HEK293 (cell line): ENCODE data around the gene CTIF.

Experiments used
- EGR2 ChIP-seq: fragments of 450-650 bp; formaldehyde crosslinking; IDR thresholded peaks from 2 replicates; pipeline ENCODE4 v1.5.1; 2016; ENCODE audit warnings: low read depth, missing biosample characterization, missing genetic modification characterization
- ELK4 ChIP-seq: IDR thresholded peaks from 2 replicates; pipeline ENCODE4 v1.6.1; 2011; ENCODE audit warnings: mild to moderate bottlenecking, low read depth, low read length, borderline replicate concordance
- SP2 ChIP-seq: fragments of 450-650 bp; formaldehyde crosslinking; IDR thresholded peaks from 2 replicates; pipeline ENCODE4 v1.5.1; 2016; ENCODE audit warnings: missing biosample characterization, missing genetic modification characterization
- SP3 ChIP-seq: fragments of 450-650 bp; formaldehyde crosslinking; IDR thresholded peaks from 2 replicates; pipeline ENCODE4 v1.5.1; 2016; ENCODE audit warnings: missing biosample characterization, missing genetic modification characterization
- ZBTB10 ChIP-seq: fragments of 450-650 bp; formaldehyde crosslinking; IDR thresholded peaks from 2 replicates; pipeline ENCODE4 v1.5.1; 2016; ENCODE audit warnings: missing biosample characterization, missing genetic modification characterization
- ZBTB21 ChIP-seq: fragments of 450-650 bp; formaldehyde crosslinking; IDR thresholded peaks from 2 replicates; pipeline ENCODE4 v1.5.1; 2017; ENCODE audit warnings: missing biosample characterization, missing genetic modification characterization
- ZFP37 ChIP-seq: fragments of 450-650 bp; formaldehyde crosslinking; IDR thresholded peaks from 2 replicates; pipeline ENCODE4 v1.5.1; 2016; ENCODE audit warnings: missing biosample characterization, missing genetic modification characterization
- ZNF133 ChIP-seq: fragments of 450-650 bp; formaldehyde crosslinking; IDR thresholded peaks from 2 replicates; pipeline ENCODE4 v1.5.1; 2016; ENCODE audit warnings: missing biosample characterization, missing genetic modification characterization
- ZNF16 ChIP-seq: fragments of 450-650 bp; formaldehyde crosslinking; IDR thresholded peaks from 2 replicates; pipeline ENCODE4 v1.5.1; 2016; ENCODE audit warnings: low read depth, missing biosample characterization, missing genetic modification characterization
- ZNF169 ChIP-seq: fragments of 450-650 bp; formaldehyde crosslinking; IDR thresholded peaks from 2 replicates; pipeline ENCODE4 v1.5.1; 2016; ENCODE audit warnings: missing biosample characterization, missing genetic modification characterization
- ZNF174 ChIP-seq: fragments of 450-650 bp; formaldehyde crosslinking; IDR thresholded peaks from 2 replicates; pipeline ENCODE4 v1.5.0; 2017; ENCODE audit warnings: missing biosample characterization, mild to moderate bottlenecking, missing genetic modification characterization
- ZNF2 ChIP-seq: fragments of 450-650 bp; formaldehyde crosslinking; IDR thresholded peaks from 2 replicates; pipeline ENCODE4 v1.5.1; 2016; ENCODE audit warnings: missing biosample characterization, missing genetic modification characterization
- ZNF221 ChIP-seq: fragments of 450-650 bp; formaldehyde crosslinking; IDR thresholded peaks from 2 replicates; pipeline ENCODE4 v1.5.1; 2017; ENCODE audit warnings: missing biosample characterization, missing genetic modification characterization, borderline replicate concordance
- ZNF24 ChIP-seq: fragments of 450-650 bp; formaldehyde crosslinking; IDR thresholded peaks from 2 replicates; pipeline ENCODE4 v1.5.1; 2016; ENCODE audit warnings: missing biosample characterization, missing genetic modification characterization
- ZNF292 ChIP-seq: fragments of 450-650 bp; formaldehyde crosslinking; IDR thresholded peaks from 2 replicates; pipeline ENCODE4 v1.5.1; 2016; ENCODE audit warnings: low read depth, missing biosample characterization, missing genetic modification characterization, borderline replicate concordance
- ZNF404 ChIP-seq: fragments of 450-650 bp; formaldehyde crosslinking; IDR thresholded peaks from 2 replicates; pipeline ENCODE4 v1.5.1; 2017; ENCODE audit warnings: missing biosample characterization, missing genetic modification characterization
- ZNF48 ChIP-seq: fragments of 450-650 bp; formaldehyde crosslinking; IDR thresholded peaks from 2 replicates; pipeline ENCODE4 v1.5.1; 2016; ENCODE audit warnings: missing biosample characterization, missing genetic modification characterization
- ZNF514 ChIP-seq: fragments of 450-650 bp; formaldehyde crosslinking; IDR thresholded peaks from 2 replicates; pipeline ENCODE4 v1.5.1; 2016; ENCODE audit warnings: missing biosample characterization, missing genetic modification characterization
- ZNF548 ChIP-seq: fragments of 450-650 bp; formaldehyde crosslinking; IDR thresholded peaks from 2 replicates; pipeline ENCODE4 v1.5.1; 2016; ENCODE audit warnings: missing biosample characterization, missing genetic modification characterization
- ZNF600 ChIP-seq: fragments of 450-650 bp; formaldehyde crosslinking; IDR thresholded peaks from 2 replicates; pipeline ENCODE4 v1.5.1; 2016; ENCODE audit warnings: missing biosample characterization, missing genetic modification characterization
- ZNF623 ChIP-seq: fragments of 450-650 bp; formaldehyde crosslinking; IDR thresholded peaks from 2 replicates; pipeline ENCODE4 v1.5.1; 2016; ENCODE audit warnings: missing biosample characterization, missing genetic modification characterization
- ZNF624 ChIP-seq: fragments of 450-650 bp; formaldehyde crosslinking; IDR thresholded peaks from 2 replicates; pipeline ENCODE4 v1.5.1; 2017; ENCODE audit warnings: missing biosample characterization, missing genetic modification characterization
- ZNF654 ChIP-seq: fragments of 450-650 bp; formaldehyde crosslinking; IDR thresholded peaks from 2 replicates; pipeline ENCODE4 v1.5.1; 2016; ENCODE audit warnings: low read depth, missing biosample characterization, missing genetic modification characterization
- ZNF701 ChIP-seq: fragments of 450-650 bp; formaldehyde crosslinking; IDR thresholded peaks from 2 replicates; pipeline ENCODE4 v1.5.1; 2016; ENCODE audit warnings: missing biosample characterization, missing genetic modification characterization
- ZNF785 ChIP-seq: fragments of 450-650 bp; formaldehyde crosslinking; IDR thresholded peaks from 2 replicates; pipeline ENCODE4 v1.5.1; 2016; ENCODE audit warnings: missing biosample characterization, missing genetic modification characterization
- ZNF837 ChIP-seq: fragments of 450-650 bp; formaldehyde crosslinking; IDR thresholded peaks from 2 replicates; pipeline ENCODE4 v1.5.1; 2016; ENCODE audit warnings: missing biosample characterization, missing genetic modification characterization
- ZNF843 ChIP-seq: fragments of 450-650 bp; formaldehyde crosslinking; IDR thresholded peaks from 2 replicates; pipeline ENCODE4 v1.5.1; 2016; ENCODE audit warnings: missing biosample characterization, missing genetic modification characterization
- TF ChIP-seq, protein P1 (sequence below): fragments of 450-650 bp; formaldehyde crosslinking; IDR thresholded peaks from 2 replicates; pipeline ENCODE4 v1.5.1; 2017; ENCODE audit warnings: missing biosample characterization, missing genetic modification characterization
- TF ChIP-seq, protein P2 (sequence below): fragments of 450-650 bp; formaldehyde crosslinking; IDR thresholded peaks from 2 replicates; pipeline ENCODE4 v1.5.1; 2016; ENCODE audit warnings: missing biosample characterization, missing genetic modification characterization
- TF ChIP-seq, protein P3 (sequence below): fragments of 450-650 bp; formaldehyde crosslinking; IDR thresholded peaks from 2 replicates; pipeline ENCODE4 v1.5.1; 2017; ENCODE audit warnings: missing biosample characterization, mild to moderate bottlenecking, missing genetic modification characterization, moderate library complexity

CTIF gene

GRCh38 chr18:48538531-48539405, at the start of gene CTIF (continued):
- no peak for TF ChIP-seq ZNF654
- no peak for TF ChIP-seq ZNF48 (tag by site-specific recombination)
- TF ChIP-seq ELK4 = no peak
- TF ChIP-seq ZNF548 (tag by site-specific recombination) = no peak
- peak; percentile 45; the same call in 1 of the 2 replicates for TF ChIP-seq ZFP37 (tag by site-specific recombination)
- TF ChIP-seq ZNF16 (tag by site-specific recombination) = no peak
- TF ChIP-seq ZNF785 (tag by site-specific recombination) = no peak
- TF ChIP-seq ZNF2 (tag by site-specific recombination) = 0 out of 2 replicates have a peak, but pooled peaks have one; percentile 21
- 0 out of 2 replicates have a peak, but pooled peaks have one; percentile 35 for TF ChIP-seq ZBTB10
- peak; percentile 96 for TF ChIP-seq SP3 (tag by site-specific recombination)
- TF ChIP-seq, protein P1, sequence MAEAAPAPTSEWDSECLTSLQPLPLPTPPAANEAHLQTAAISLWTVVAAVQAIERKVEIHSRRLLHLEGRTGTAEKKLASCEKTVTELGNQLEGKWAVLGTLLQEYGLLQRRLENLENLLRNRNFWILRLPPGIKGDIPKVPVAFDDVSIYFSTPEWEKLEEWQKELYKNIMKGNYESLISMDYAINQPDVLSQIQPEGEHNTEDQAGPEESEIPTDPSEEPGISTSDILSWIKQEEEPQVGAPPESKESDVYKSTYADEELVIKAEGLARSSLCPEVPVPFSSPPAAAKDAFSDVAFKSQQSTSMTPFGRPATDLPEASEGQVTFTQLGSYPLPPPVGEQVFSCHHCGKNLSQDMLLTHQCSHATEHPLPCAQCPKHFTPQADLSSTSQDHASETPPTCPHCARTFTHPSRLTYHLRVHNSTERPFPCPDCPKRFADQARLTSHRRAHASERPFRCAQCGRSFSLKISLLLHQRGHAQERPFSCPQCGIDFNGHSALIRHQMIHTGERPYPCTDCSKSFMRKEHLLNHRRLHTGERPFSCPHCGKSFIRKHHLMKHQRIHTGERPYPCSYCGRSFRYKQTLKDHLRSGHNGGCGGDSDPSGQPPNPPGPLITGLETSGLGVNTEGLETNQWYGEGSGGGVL = peak; percentile 85
- TF ChIP-seq ZNF623 (tag by site-specific recombination) = 0 out of 2 replicates have a peak, but pooled peaks have one; percentile 61
- TF ChIP-seq ZNF221 (tag by site-specific recombination) = no peak
- TF ChIP-seq ZNF624 = no peak
- TF ChIP-seq ZNF600 = no peak
- TF ChIP-seq ZNF133 (tag by site-specific recombination) = no peak
- TF ChIP-seq ZNF169 = no peak
- no peak for TF ChIP-seq ZNF837 (tag by site-specific recombination)
- peak; percentile 68 for TF ChIP-seq SP2 (tag by site-specific recombination)
- no peak for TF ChIP-seq ZNF292 (tag by site-specific recombination)
- TF ChIP-seq, protein P2, sequence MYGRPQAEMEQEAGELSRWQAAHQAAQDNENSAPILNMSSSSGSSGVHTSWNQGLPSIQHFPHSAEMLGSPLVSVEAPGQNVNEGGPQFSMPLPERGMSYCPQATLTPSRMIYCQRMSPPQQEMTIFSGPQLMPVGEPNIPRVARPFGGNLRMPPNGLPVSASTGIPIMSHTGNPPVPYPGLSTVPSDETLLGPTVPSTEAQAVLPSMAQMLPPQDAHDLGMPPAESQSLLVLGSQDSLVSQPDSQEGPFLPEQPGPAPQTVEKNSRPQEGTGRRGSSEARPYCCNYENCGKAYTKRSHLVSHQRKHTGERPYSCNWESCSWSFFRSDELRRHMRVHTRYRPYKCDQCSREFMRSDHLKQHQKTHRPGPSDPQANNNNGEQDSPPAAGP (tag by site-specific recombination) = no peak
- TF ChIP-seq ZBTB21 (tag by site-specific recombination) = no peak
- TF ChIP-seq ZNF174 (tag by site-specific recombination) = no peak
- TF ChIP-seq ZNF514 (tag by site-specific recombination) = no peak
- TF ChIP-seq, protein P3, sequence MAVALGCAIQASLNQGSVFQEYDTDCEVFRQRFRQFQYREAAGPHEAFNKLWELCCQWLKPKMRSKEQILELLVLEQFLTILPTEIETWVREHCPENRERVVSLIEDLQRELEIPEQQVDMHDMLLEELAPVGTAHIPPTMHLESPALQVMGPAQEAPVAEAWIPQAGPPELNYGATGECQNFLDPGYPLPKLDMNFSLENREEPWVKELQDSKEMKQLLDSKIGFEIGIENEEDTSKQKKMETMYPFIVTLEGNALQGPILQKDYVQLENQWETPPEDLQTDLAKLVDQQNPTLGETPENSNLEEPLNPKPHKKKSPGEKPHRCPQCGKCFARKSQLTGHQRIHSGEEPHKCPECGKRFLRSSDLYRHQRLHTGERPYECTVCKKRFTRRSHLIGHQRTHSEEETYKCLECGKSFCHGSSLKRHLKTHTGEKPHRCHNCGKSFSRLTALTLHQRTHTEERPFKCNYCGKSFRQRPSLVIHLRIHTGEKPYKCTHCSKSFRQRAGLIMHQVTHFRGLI (tag by site-specific recombination) = no peak
- TF ChIP-seq ZNF701 (tag by site-specific recombination) = no peak
- TF ChIP-seq ZNF404 = no peak
- TF ChIP-seq ZNF843 = peak; percentile 35; the same call in 1 of the 2 replicates
- TF ChIP-seq EGR2 (tag by site-specific recombination) = no peak
- no peak for TF ChIP-seq ZNF24 (tag by site-specific recombination)
